Sigmoid colon (tissue), 4 donors: Measurements from ENCODE around the gene DCAF11.

ENCODE experiments used
- CTCF ChIP-seq, 4 experiments: fragments of 450-650 bp in 3 of 4; fragments of 200-600 bp in 1 of 4; IDR thresholded peaks; one replicate each; pipeline ENCODE4 v1.5.1; 2016 to 2019; ENCODE audit warnings: antibody characterized with exemption in 4 of 4, mild to moderate bottlenecking in 3 of 4, moderate library complexity in 2 of 4
- EP300 ChIP-seq, 4 donors: sonication (generic); formaldehyde crosslinking; IDR thresholded peaks; one replicate each; pipeline ENCODE4 v1.6.1; 2017; ENCODE audit warnings: antibody characterized with exemption in 4 of 4
- POLR2A ChIP-seq, 2 donors: fragments of 450-650 bp; IDR thresholded peaks; one replicate each; pipeline ENCODE4 v1.6.1; 2016; ENCODE audit warnings: antibody characterized with exemption in 2 of 2, mild to moderate bottlenecking in 2 of 2, moderate library complexity in 2 of 2
- POLR2AphosphoS5 ChIP-seq, 4 donors: sonication (generic); formaldehyde crosslinking; IDR thresholded peaks; one replicate each; pipeline ENCODE4 v1.6.1; 2017; ENCODE audit warnings: antibody characterized with exemption in 4 of 4

GRCh38 chr14:24162093-24162492, 47.5 kb downstream of the DCAF11 start:
- TF ChIP-seq CTCF (IDR thresholded peaks at IDR 0.05): no peak
- TF ChIP-seq POLR2AphosphoS5 (IDR thresholded peaks at IDR 0.05): no peak
- no peak for TF ChIP-seq POLR2A (IDR thresholded peaks at IDR 0.05)
- no peak for TF ChIP-seq EP300 (IDR thresholded peaks at IDR 0.05)
